GM18499 (cell line): ENCODE results near the gene ICAM1.
"Not testable (repeated sequence)": the region's sequence is repeated elsewhere in the genome, so short reads cannot be mapped to it uniquely, and the experiment has no call there.

ENCODE experiments used
- ATAC-seq: cut with Tn5 transposase; IDR thresholded peaks from one replicate; pipeline ENCODE4 v1.9.1; 2021; ENCODE audit warnings: moderate number of reproducible peaks; ENCODE audit not compliant: insufficient read depth, unreplicated experiment

Gene ICAM1

GRCh38 chr19:10270180-10270615 lies 722 bp upstream of the ICAM1 start:
- ATAC-seq = no peak

DNA sequence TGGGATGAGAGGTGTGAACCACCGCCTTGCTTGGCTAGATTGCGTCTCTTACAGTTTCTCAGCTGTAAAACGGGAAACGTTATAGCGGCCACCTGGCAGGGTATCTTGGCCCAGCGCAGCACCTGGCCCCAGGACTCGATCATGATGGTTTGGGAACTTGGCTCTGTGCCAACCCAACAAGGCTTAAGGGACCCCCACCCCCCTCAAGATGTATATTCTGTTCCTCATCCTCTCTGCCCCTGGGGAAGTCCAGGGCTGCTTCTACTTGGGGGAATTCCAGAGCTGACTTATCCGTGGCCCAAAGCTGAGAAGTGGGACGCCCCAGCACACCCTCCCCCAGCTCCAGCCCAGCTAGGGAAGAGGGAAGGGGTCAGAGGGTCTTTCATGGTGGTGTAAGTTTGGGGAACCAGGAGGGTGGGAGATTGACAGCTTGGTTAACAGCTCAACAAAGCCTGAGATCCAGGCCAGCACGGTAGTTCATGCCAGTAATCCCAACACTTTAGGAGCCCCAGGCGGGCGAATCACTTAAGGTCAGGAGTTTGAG lies 695 bp downstream of the ICAM1 start:
- no peak for ATAC-seq

DNA sequence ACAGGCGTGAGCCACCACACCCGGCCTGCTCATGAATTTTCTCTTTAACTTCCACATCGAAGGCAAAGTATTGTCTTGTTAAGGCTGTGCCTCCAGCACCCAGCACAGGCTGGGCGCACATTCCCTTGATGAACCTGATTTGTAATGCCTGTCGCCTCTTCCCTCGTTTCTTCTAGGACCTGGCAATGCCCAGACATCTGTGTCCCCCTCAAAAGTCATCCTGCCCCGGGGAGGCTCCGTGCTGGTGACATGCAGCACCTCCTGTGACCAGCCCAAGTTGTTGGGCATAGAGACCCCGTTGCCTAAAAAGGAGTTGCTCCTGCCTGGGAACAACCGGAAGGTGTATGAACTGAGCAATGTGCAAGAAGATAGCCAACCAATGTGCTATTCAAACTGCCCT lies 3.7 kb downstream of the ICAM1 start:
- no peak for ATAC-seq

GRCh38 chr19:10277795-10278589 lies 7.1 kb downstream of the ICAM1 start:
- no peak for ATAC-seq

DNA sequence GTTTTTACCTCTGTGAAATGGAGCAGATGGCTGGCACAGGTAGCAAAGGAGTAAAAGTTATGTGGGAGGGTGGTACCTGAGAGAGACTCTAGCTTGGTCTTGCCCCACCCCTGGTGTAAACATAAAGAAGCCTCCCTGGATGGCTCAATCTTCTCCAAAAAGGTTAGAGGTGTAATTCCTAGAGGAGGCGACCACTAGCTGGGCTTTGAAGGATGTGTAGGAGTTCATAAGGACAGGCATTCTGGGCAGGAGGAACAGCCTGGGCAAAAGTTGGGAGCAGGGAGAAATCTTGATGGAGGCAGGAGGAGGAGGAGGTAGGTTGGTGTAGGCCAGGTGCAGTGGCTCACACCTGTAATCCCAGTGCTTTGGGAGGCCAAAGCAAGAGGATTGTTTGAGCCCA lies 8.0 kb downstream of the ICAM1 start:
- no peak for ATAC-seq

- no peak for ATAC-seq
Observed at GRCh38 chr19:10279737-10280442, 9.0 kb downstream of the ICAM1 start.

- ATAC-seq = not testable (repeated sequence)
Observed at GRCh38 chr19:10282043-10282442, 11.1 kb downstream of the ICAM1 start.

DNA sequence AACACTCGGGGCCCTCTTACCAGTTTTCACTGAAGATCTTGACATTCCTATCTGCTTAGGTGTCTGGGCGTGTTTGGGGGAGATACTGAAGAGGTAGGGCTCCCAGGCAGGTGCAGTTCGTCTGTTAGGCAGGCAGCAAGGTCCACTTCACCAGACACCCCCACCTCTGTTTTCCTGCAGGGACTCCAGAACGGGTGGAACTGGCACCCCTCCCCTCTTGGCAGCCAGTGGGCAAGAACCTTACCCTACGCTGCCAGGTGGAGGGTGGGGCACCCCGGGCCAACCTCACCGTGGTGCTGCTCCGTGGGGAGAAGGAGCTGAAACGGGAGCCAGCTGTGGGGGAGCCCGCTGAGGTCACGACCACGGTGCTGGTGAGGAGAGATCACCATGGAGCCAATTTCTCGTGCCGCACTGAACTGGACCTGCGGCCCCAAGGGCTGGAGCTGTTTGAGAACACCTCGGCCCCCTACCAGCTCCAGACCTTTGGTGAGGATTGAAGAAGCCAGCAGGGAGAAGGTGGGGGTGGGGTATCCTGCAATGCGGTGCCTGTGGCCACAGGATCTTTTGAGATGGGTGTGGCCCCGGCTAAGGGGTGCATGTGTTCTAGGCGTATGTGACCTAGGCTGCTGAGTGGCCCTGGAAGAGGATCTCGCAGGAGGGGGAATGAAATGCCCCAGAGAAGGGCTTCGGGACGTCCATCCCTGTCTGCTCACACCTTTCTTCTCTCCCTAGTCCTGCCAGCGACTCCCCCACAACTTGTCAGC lies 12.6 kb downstream of the ICAM1 start:
- no peak for ATAC-seq

- no peak for ATAC-seq
Observed at GRCh38 chr19:10284065-10284959, 13.4 kb downstream of the ICAM1 start.

DNA sequence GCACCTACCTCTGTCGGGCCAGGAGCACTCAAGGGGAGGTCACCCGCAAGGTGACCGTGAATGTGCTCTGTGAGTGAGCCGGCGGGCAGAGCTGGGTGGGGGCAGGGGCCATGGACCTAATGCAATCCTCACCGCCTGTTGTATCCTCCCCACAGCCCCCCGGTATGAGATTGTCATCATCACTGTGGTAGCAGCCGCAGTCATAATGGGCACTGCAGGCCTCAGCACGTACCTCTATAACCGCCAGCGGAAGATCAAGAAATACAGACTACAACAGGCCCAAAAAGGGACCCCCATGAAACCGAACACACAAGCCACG lies 14.0 kb downstream of the ICAM1 start:
- no peak for ATAC-seq

- no peak for ATAC-seq
Observed at GRCh38 chr19:10285393-10285792, 14.5 kb downstream of the ICAM1 start.

DNA sequence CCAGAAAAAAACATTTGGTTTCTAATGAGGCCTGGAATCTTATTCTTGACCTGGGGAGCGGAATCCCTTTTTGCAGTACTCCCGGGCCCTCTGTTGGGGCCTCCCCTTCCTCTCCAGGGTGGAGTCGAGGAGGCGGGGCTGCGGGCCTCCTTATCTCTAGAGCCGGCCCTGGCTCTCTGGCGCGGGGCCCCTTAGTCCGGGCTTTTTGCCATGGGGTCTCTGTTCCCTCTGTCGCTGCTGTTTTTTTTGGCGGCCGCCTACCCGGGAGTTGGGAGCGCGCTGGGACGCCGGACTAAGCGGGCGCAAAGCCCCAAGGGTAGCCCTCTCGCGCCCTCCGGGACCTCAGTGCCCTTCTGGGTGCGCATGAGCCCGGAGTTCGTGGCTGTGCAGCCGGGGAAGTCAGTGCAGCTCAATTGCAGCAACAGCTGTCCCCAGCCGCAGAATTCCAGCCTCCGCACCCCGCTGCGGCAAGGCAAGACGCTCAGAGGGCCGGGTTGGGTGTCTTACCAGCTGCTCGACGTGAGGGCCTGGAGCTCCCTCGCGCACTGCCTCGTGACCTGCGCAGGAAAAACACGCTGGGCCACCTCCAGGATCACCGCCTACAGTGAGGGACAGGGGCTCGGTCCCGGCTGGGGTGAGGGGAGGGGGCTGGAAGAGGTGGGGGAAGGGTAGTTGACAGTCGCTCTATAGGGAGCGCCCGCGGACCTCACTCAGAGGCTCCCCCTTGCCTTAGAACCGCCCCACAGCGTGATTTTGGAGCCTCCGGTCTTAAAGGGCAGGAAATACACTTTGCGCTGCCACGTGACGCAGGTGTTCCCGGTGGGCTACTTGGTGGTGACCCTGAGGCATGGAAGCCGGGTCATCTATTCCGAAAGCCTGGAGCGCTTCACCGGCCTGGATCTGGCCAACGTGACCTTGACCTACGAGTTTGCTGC lies 16.1 kb downstream of the ICAM1 start, which contains the start of gene ICAM4:
TSS of gene ICAM4 (plus strand) at position 153 of the 935 bp plus-strand sequence. CDS start at position 211, 58 bp downstream.
- ATAC-seq = no peak

- no peak for ATAC-seq
Observed at GRCh38 chr19:10288662-10289166, 17.8 kb downstream of the ICAM1 start.

GRCh38 chr19:10289167-10289835 lies 18.4 kb downstream of the ICAM1 start:
- no peak for ATAC-seq

GRCh38 chr19:10289836-10290356 lies 19.0 kb downstream of the ICAM1 start, which contains the start of gene ICAM5:
Gene ICAM5 (plus strand): TSS chr19:10289952. CDS start chr19:10290044, 92 bp downstream.
- no peak for ATAC-seq

GRCh38 chr19:10290357-10290875 lies 19.5 kb downstream of the ICAM1 start:
- ATAC-seq = no peak

DNA sequence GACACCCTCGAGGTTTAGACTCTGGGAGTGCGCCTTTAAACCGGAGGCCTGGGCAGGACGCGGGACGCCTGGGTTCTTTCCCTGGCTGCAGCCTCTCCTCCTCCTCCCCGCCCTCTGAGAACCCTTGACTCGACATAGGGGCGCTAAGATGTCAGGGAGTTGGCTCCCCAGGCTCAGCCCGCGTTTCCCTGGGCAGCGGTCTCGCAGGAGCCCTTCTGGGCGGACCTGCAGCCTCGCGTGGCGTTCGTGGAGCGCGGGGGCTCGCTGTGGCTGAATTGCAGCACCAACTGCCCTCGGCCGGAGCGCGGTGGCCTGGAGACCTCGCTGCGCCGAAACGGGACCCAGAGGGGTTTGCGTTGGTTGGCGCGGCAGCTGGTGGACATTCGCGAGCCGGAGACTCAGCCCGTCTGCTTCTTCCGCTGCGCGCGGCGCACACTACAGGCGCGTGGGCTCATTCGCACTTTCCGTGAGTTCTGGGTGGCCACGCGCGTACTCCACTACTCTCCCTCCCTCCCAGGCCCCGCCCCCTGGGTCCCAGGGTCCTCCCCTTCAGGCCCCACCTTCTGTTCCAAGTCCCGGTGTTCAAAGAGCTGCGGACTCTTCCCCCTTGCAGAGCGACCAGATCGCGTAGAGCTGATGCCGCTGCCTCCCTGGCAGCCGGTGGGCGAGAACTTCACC lies 20.1 kb downstream of the ICAM1 start:
- no peak for ATAC-seq
